ENCODE results near the gene SYNJ2. TPM values are rescaled to one million over a fixed set of nuclear protein-coding genes. Genes with fewer than 3 reads are reported as not detected.

The SYNJ2 gene
- total and polyA plus RNA-seq, 2 donors (not counting 3 experiments of a cell fraction or from before 2014, with no cell fraction given), result 35.1 to 78.2 TPM

- no peak overlapping the region for H3K4me3 ChIP-seq (replicated peaks in 1 of 3; ENCODE audit: insufficient read depth in 1 of 3, low read depth in 1 of 3, low read length in 3 of 3)
- no peak overlapping the region for H3K4me2 ChIP-seq (ENCODE audit: insufficient read depth, low read length)
- POLR2A ChIA-PET, result no interaction called here
- no peak for FAIRE-seq
- no TSS peak for BruUV-seq (replicated peaks)
- peaks cover 0 to 3% of the 10 kb centered on the region in 2 experiments for H3K36me3 ChIP-seq (ENCODE audit: control insufficient read depth in 2 of 2, extremely low read depth in 1 of 2, insufficient read depth in 2 of 2, low read length in 2 of 2)
- no peak for TF ChIP-seq POLR2AphosphoS5 (IDR thresholded peaks at IDR 0.05; ENCODE audit: insufficient read depth, low read depth, low read length)
- TF ChIP-seq EZH2 (IDR thresholded peaks at IDR 0.05; ENCODE audit: borderline replicate concordance, low read depth, low read length, severe bottlenecking), result no peak
- no peak for TF ChIP-seq POLR2A (IDR thresholded peaks at IDR 0.05; ENCODE audit: low read depth, low read length)
- TF ChIP-seq GATA2 (IDR thresholded peaks at IDR 0.05; ENCODE audit: insufficient read depth, insufficient read length, low read depth, low read length), result no peak
- TF ChIP-seq, protein P1, sequence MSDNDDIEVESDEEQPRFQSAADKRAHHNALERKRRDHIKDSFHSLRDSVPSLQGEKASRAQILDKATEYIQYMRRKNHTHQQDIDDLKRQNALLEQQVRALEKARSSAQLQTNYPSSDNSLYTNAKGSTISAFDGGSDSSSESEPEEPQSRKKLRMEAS (IDR thresholded peaks at IDR 0.05; ENCODE audit: insufficient read depth, insufficient read length), result no peak
- TF ChIP-seq FOS (IDR thresholded peaks at IDR 0.05; ENCODE audit: borderline replicate concordance, insufficient read depth, low read length), result no peak
- TF ChIP-seq CTCF (IDR thresholded peaks at IDR 0.05; ENCODE audit: extremely low read depth in 1 of 2, insufficient read depth in 1 of 2, low read depth in 1 of 2, low read length in 2 of 2), result no peak
- no peak for TF ChIP-seq MYC (IDR thresholded peaks at IDR 0.05; ENCODE audit: low read depth, low read length)
- no peak for TF ChIP-seq JUN (IDR thresholded peaks at IDR 0.05; ENCODE audit: borderline replicate concordance, insufficient read depth, insufficient read length, low read depth)
- intact Hi-C loops (cut with micrococcal nuclease) (no loop called here), dilution Hi-C loops (cut with MboI; ENCODE audit: extremely low pct_ligation_motif_present, low sequenced_read_pairs) (no loop called here)
- CTCF ChIA-PET, result interaction anchor here (2.2 to 2.6 kb wide), 3 partner anchors 39 to 50 kb away, joined by 7 to 22 read pairs (median 8); partner anchors contain the start of gene SYNJ2
- H3K9me1 ChIP-seq (replicated peaks; ENCODE audit: control insufficient read depth, extremely low read depth, insufficient read depth, low read length), result no peaks in the 10 kb centered on the region
- DNase-seq (ENCODE audit: low read depth, low spot score), result no peak
- H3K9ac ChIP-seq (replicated peaks; ENCODE audit: extremely low read depth, insufficient read depth, low read length), result no peak overlapping the region
- no peaks in the 10 kb centered on the region for H3K27me3 ChIP-seq (ENCODE audit: control insufficient read depth in 2 of 2, insufficient read depth in 2 of 2, low read length in 2 of 2)
- no peaks in the 10 kb centered on the region for H3K9me3 ChIP-seq (replicated peaks; ENCODE audit: control insufficient read depth, insufficient read depth, low read length)
- H3K79me2 ChIP-seq (ENCODE audit: control insufficient read depth, insufficient read depth, low read length), result peaks cover 67% of the 10 kb centered on the region
- no peaks in the 10 kb centered on the region for H4K20me1 ChIP-seq (replicated peaks; ENCODE audit: control insufficient read depth, extremely low read depth, insufficient read depth, low read length)
- H3K4me1 ChIP-seq (ENCODE audit: control insufficient read depth, extremely low read depth, insufficient read depth, low read length), result peaks cover 56% of the 10 kb centered on the region
- H3K27ac ChIP-seq (ENCODE audit: insufficient read depth, low read depth, low read length), result no peak overlapping the region
- no peak overlapping the region for H2AFZ ChIP-seq (ENCODE audit: low read depth, low read length)
Observed at GRCh38 chr6:158021814-158022748, 40.4 kb downstream of the SYNJ2 start.
